PC-9 (cell line): ENCODE data around the gene MEX3C. TPM values are rescaled to one million over a fixed set of nuclear protein-coding genes. Genes with fewer than 3 reads are reported as not detected.

Experiments used
- BruUV-seq: library from RNA; stranded (reverse); fragments of 400-500 nt; replicated peaks from 2 replicates; lab custom pipeline; 2021; lab: Mats Ljungman, UMichigan
- CTCF ChIA-PET: fragments of 300-600 bp; sonication (Branson Sonifier 250); formaldehyde crosslinking; loops from one replicate; lab custom pipeline; 2022; ENCODE audit warnings: antibody characterized with exemption; lab: Charles Lee
- POLR2A ChIA-PET: fragments of 300-600 bp; sonication (Branson Sonifier 250); formaldehyde crosslinking; loops from one replicate; lab custom pipeline; 2022; ENCODE audit warnings: antibody characterized with exemption; ENCODE audit not compliant: unreplicated experiment; lab: Charles Lee
- DNase-seq, 2 experiments: peaks; one replicate each; pipeline versions ENCODE4 v3.0.0 to v3.0.0-alpha.2; 2015 to 2022; ENCODE audit warnings: mixed read lengths in 1 of 2
- H2AFZ ChIP-seq: fragments of 200-600 bp; sonication (generic); 2 replicates; pipeline ENCODE4 v1.8.1; 2017; ENCODE audit warnings: antibody characterized with exemption
- H3F3A ChIP-seq: fragments of 200-600 bp; sonication (generic); 2 replicates; pipeline ENCODE4 v1.8.1; 2017; ENCODE audit warnings: antibody characterized with exemption, mild to moderate bottlenecking, low read depth; ENCODE audit not compliant: insufficient read depth
- H3K27ac ChIP-seq: fragments of 200-600 bp; sonication (generic); 2 replicates; pipeline ENCODE4 v1.6.1; 2016; ENCODE audit warnings: mixed run types
- H3K27me3 ChIP-seq: fragments of 200-600 bp; sonication (generic); 2 replicates; pipeline ENCODE4 v1.6.1; 2016; ENCODE audit warnings: low read depth, mixed run types; ENCODE audit not compliant: insufficient read depth
- H3K36me3 ChIP-seq: fragments of 200-600 bp; sonication (generic); 2 replicates; pipeline ENCODE4 v1.6.1; 2016; ENCODE audit warnings: low read depth, mixed run types
- H3K4me1 ChIP-seq: fragments of 200-600 bp; sonication (generic); replicated peaks from 2 replicates; pipeline ENCODE4 v1.6.1; 2016; ENCODE audit warnings: mixed run types; ENCODE audit not compliant: insufficient read depth
- H3K4me2 ChIP-seq: fragments of 200-600 bp; sonication (generic); 2 replicates; pipeline ENCODE4 v1.6.1; 2017; ENCODE audit warnings: mixed run types
- H3K4me3 ChIP-seq: fragments of 200-600 bp; sonication (generic); 2 replicates; pipeline ENCODE4 v1.6.1; 2016; ENCODE audit warnings: mixed run types
- H3K79me2 ChIP-seq: fragments of 200-600 bp; sonication (generic); 2 replicates; pipeline ENCODE4 v1.6.1; 2017; ENCODE audit warnings: low read depth, mixed run types
- H3K9me2 ChIP-seq: fragments of 200-600 bp; sonication (generic); 2 replicates; pipeline ENCODE4 v1.8.1; 2017; ENCODE audit warnings: mild to moderate bottlenecking; ENCODE audit not compliant: insufficient read depth
- H3K9me3 ChIP-seq: fragments of 200-600 bp; sonication (generic); 2 replicates; pipeline ENCODE4 v1.8.1; 2016; ENCODE audit warnings: low read depth; ENCODE audit not compliant: insufficient read depth
- H4K20me1 ChIP-seq: fragments of 200-600 bp; sonication (generic); 2 replicates; pipeline ENCODE4 v1.8.1; 2017; ENCODE audit not compliant: insufficient read depth
- EZH2 ChIP-seq: fragments of 200-600 bp; sonication (generic); IDR thresholded peaks from 2 replicates; pipeline ENCODE4 v1.8.0; 2017; ENCODE audit warnings: antibody characterized with exemption, low read depth
- intact Hi-C: fragments of 100-400 bp; cut with micrococcal nuclease; formaldehyde crosslinking; loops from one replicate; pipeline ENCODE4 v1.10.0; 2022; ENCODE audit not compliant: unreplicated experiment
- total RNA-seq: library from RNA; stranded (reverse); gene quantifications from 2 replicates; pipeline ENCODE4 v1.2.3, GENCODE V29; 2021
- TF ChIP-seq, protein P1 (sequence below): fragments of 200-600 bp; sonication (generic); conservative IDR thresholded peaks from 2 replicates; pipeline ENCODE4 v1.6.1; 2017; ENCODE audit warnings: mixed run types, antibody characterized with exemption, mild to moderate bottlenecking, moderate library complexity

MEX3C gene
- total RNA-seq, 1 experiment from 2014 or later = 26.2 TPM

DNA sequence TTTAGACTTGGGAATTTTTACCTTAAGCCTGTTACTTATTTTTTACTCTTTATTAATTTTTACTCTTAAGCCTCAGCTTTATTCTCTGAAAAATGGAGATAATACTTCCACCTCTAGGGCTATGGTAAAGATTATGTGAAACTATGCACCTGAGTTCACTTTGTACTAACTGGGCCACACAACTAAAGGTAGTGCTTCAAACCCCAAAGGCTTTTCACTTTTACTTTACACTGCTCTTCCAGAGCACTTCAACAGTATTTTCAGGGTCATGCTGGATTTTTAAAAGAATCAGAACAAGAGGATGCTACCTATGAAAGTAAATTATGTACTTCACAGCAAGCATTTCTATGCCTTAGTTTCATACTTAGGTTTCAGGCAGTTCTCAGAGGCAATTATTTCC is 27.8 kb downstream of the MEX3C start:
- intact Hi-C loops = no loop called here
- Histone ChIP-seq H3K4me2 (no peak overlapping the region), H3K4me1 (no peaks in the 10 kb centered on the region), H3K27me3 (no peaks in the 10 kb centered on the region), H3K4me3 (no peak overlapping the region), H3K27ac (no peak overlapping the region), H3K79me2 (no peaks in the 10 kb centered on the region), H3K9me2 (no peaks in the 10 kb centered on the region), H4K20me1 (no peaks in the 10 kb centered on the region; the same call in 1 of the 2 replicates), H3K36me3 (no peaks in the 10 kb centered on the region), H3F3A (no peaks in the 10 kb centered on the region), H2AFZ (no peak overlapping the region), H3K9me3 (no peaks in the 10 kb centered on the region)
- no TSS peak for BruUV-seq
- no peak for DNase-seq
- ChIA-PET CTCF (no interaction called here), POLR2A (no interaction called here)
- TF ChIP-seq EZH2 = no peak
- TF ChIP-seq, protein P1, sequence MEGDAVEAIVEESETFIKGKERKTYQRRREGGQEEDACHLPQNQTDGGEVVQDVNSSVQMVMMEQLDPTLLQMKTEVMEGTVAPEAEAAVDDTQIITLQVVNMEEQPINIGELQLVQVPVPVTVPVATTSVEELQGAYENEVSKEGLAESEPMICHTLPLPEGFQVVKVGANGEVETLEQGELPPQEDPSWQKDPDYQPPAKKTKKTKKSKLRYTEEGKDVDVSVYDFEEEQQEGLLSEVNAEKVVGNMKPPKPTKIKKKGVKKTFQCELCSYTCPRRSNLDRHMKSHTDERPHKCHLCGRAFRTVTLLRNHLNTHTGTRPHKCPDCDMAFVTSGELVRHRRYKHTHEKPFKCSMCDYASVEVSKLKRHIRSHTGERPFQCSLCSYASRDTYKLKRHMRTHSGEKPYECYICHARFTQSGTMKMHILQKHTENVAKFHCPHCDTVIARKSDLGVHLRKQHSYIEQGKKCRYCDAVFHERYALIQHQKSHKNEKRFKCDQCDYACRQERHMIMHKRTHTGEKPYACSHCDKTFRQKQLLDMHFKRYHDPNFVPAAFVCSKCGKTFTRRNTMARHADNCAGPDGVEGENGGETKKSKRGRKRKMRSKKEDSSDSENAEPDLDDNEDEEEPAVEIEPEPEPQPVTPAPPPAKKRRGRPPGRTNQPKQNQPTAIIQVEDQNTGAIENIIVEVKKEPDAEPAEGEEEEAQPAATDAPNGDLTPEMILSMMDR = no peak

DNA sequence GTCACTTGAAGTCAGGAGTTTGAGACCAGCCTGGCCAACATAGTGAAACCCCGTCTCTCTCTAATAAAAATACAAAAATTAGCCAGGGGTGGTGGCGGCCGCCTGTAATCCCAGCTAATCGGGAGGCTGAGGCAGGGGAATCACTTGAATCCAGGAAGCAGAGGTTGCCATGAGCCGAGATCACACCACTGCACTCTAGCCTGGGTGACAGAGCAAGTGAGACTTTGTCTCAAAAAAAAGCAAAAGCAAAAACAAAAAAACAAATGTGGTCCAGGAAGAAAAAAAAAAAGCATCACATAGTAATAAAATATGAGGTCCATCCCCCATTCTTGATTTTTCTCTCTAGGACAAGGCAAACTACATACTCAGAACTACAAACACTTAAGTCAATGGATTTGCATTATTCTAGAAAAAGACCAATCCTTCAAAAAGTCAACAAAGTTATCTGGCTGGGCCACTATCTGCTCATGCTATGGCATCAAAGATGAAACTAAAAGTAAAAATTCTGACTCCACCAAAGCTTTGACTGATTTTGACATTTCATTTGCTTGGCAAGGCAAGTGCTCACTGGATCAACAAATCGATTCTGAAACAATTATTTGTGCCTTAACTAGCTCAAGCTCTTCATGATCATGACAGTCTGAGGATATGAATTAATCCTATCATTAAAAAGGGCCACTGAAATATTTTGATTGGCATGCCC is 28.4 kb downstream of the MEX3C start:
- Histone ChIP-seq H3K27ac (no peak overlapping the region), H4K20me1 (no peaks in the 10 kb centered on the region; the same call in 1 of the 2 replicates), H3K36me3 (no peaks in the 10 kb centered on the region), H3K4me3 (no peak overlapping the region), H3K4me1 (no peaks in the 10 kb centered on the region), H3K27me3 (no peaks in the 10 kb centered on the region), H3K9me2 (no peaks in the 10 kb centered on the region), H3K79me2 (no peaks in the 10 kb centered on the region), H2AFZ (no peak overlapping the region), H3K9me3 (no peaks in the 10 kb centered on the region), H3F3A (no peaks in the 10 kb centered on the region), H3K4me2 (no peak overlapping the region)
- intact Hi-C loops = no loop called here
- ChIA-PET CTCF (interaction anchor here (0.6 to 0.9 kb wide), 2 partner anchors 14 to 758 kb away, joined by 3 read pairs; no protein-coding TSS in a partner anchor), POLR2A (no interaction called here)
- no peak for TF ChIP-seq EZH2
- TF ChIP-seq, protein P1 = no peak
- DNase-seq = no peak
- no TSS peak for BruUV-seq

DNA sequence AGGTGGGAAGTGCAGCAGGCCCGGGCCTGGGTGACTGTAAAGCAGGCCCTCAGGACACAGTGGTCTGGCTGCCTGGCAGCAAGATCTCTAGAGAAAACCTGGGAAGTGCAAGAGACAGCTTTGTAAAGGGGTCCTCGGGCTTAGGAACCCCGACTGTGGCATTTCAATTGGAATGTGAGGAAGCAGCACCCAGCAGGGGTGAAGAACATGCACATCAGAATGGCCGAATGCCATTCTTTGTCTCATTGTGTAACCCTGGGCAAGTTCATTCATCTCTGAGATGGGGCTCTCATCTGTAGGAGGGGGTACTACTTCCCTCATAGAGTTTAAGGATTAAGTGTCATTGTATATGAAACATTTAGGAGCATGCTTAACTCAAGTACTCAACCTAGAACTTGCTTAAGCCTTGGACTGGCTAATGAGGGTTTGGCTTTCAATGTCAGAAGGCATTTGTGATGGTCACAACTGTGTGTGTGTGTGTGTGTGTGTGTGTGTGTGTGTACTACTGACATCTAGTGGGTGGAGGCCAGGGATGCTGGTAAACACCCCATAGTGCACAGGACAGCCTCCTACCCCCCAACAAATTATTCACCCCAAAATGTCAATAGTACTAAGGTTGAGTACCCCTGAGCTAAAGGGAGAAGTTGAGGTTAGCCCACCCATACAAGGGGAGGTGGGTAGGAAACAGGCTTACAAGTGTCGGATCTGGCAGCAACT is 29.3 kb downstream of the MEX3C start:
- no peak for TF ChIP-seq EZH2
- TF ChIP-seq, protein P1 = no peak
- Histone ChIP-seq H3K36me3 (no peaks in the 10 kb centered on the region), H4K20me1 (no peaks in the 10 kb centered on the region), H3K4me2 (no peak overlapping the region), H3F3A (no peaks in the 10 kb centered on the region), H3K79me2 (no peaks in the 10 kb centered on the region), H3K9me3 (no peaks in the 10 kb centered on the region), H3K4me3 (no peak overlapping the region), H2AFZ (no peak overlapping the region), H3K27ac (no peak overlapping the region), H3K4me1 (no peaks in the 10 kb centered on the region), H3K27me3 (no peaks in the 10 kb centered on the region), H3K9me2 (no peaks in the 10 kb centered on the region)
- DNase-seq = no peak
- intact Hi-C loops = no loop called here
- CTCF ChIA-PET = interaction anchor here (0.6 to 0.9 kb wide), 2 partner anchors 15 to 757 kb away, joined by 3 read pairs; no protein-coding TSS in a partner anchor
- BruUV-seq = no TSS peak
- POLR2A ChIA-PET = no interaction called here
